Measurements from ENCODE around the gene GULP1.
A peak's percentile ranks its signal among the peaks of the same experiment; 100 is the strongest.

GULP1 gene

DNA sequence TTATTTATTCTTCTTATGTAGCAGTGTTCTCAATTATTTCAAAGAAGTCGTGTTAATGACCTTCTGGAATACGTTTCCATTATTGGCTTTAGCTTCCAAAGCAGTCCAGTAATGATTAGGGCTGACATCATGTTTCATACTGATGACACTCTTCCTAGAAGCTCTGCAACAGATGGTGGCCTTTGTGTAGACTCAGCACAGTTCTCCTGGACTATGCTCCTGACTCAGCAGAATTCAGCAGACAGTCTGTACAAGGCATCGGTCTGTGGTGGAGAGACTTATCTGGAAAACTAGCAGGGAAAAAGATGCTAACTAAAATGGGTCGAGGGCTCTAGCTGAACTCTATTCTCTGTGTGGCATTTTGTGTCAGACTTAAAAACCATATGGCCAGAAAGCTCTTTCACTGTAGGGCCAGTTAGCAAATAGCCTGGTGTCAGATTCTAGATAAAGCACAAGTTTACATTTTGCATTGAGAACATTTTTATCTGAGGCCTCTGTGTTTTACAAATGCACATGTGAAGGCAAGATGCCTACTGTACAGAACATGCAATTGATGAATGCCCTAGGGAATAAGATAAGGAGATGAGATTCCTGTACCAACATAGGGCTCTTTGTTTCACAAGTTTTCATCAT is 35.1 kb downstream of the GULP1 start:
- DNase-seq: no peak

DNA sequence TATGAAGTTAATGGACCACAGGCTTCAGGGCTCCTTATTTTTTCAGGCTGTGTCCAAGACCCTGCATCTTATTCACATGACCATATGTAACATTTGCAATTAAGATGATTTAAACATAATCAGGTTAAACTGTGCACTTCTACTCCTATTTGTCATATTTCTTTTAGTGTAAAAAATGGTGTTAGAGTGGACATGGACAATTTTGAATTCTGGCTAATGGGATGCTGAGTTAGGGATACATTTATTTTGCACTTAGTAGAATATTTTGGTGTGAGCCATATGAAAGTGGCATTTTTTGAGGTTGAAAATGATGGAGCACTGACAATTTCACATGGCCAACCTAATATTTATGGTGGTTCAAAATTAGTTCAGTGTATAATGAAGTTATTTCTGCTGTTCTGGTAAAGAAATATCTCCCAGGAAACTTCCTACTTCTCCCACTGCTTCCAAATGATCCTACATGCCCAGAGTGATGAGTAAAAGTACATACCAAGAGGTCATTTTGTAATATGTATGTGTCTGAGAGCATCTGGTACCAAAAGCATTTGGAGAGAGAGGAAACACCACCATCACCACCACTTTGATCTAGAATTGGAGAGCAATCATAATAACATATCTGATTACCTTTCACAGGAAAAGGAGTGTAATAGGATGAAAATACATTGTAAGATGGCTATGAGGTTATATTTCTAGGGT is 36.0 kb downstream of the GULP1 start:
- no peak for DNase-seq

DNA sequence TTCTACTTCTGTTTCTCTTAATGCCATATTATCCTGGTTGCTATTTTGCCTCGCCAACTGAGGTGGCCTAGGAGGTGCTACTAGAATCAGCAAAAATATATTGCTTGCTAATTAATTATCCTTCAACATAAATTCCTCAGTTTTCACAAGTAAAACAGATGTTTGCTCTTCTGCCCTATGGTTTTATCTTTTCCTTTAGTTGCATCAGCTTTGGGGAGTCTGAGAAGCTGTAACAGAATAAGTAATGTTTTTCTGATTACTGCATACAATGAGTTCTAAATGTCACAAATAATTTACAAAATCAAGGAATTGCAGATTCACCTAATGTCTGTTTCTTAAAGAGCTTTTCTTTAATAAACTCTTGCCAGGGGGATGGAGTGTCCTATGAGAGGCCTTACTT is 36.7 kb downstream of the GULP1 start:
- no peak for DNase-seq

DNA sequence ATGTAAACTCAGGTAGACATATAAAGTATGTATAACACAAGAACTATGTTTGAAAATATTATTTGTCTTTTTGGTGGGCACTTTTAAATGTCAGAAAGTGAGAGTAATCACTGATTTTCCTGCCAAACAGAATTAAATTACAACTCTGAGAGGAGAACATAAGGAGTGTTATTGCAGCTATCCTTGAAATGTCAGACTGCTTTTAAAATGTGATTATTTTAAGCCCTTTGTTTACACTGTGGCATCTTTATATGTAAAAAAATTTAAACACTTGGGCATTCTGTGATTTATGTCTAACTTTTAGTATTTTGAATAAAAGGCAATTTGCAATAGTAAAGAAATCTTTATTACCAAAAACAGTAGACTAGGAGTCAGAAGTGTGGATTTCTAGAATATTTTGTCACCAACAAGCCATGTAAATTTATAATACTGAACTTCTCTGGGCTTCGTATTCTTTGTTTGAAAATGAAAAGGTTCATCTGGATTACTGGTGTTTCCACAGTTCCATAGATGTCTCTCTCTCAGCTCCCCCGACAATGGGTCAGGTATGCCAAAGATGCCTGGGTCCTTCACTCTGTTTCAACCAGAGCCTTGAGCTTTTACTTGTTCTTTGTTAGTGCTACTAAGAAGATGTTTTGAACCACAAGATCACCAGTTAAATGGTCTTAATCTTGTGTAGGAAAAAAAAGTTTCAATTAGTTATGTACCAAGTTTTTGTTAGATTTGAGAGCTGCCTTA is 38.8 kb downstream of the GULP1 start:
- no peak for DNase-seq

DNA sequence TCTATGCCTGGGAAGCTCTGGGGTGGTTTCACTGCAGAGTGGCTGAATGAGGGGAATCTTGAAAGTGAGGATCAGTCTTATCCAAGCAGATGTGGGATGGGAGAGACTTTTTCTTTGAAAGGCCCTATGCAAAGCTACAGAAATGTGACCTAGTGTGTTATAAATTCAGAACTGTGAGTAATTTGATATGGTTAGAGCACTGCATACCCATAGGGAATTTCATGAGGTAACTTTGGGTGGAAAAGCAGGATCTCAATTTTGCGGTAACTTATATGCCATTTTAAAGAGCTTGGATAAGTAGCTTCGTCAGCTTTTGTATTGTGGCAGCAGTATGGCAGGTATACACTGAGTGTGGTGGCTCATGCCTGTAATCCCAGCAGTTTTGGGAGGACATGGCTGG is 40.9 kb downstream of the GULP1 start:
- no peak for DNase-seq

DNA sequence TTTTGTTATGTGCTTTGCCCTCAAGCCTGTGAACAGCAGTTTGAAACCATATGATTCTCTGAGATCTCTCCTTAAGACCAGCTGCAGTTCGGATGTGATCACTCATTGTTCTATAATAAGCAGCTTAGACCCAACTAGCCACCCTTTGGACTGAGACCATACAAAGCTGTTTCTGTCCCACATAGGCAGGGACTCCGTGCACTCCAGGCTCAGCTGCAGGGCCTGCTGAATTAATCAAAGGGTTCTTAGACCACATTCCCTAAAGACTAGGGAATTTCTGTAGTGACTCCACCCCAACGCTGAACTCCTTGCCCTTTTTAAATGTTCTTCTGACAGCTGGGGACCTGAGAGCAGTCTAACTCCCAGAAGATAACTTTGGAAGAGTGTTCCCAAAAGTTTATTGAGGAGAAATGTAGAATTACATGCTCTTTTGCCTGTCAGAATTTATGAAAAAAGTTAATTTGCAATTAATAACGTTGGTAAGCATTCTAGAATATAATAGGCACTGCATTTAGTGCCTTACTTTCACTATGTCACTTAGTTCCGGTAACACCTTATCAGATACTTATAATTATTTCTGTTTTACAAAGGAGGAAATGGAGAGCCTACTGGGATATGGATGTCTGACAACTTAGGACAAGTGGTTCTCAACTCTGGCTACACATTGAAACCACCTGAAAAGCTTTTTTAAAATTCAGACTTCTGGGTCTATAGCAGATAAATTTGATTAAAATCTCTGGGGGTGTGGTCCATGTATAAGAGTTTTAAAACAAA is 42.3 kb downstream of the GULP1 start:
- no peak for DNase-seq

DNA sequence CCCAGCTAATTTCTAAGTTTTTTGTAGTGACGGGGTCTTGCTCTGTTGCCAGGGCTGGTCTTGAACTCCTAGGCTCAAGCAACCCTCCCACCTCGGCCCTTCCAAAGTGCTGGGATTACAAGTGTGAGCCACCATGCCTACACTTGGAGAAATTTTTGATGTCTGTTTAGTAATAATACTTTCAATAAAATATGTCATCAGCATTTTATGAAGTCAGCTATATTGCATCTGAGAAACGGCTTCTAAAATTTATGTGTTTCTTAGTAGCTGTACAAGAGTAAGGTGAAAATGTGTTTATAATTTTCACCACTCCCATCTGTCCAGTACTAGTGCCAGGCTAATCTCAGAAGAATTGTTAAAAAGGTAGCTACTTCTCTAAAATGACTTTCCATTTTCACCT is 46.8 kb downstream of the GULP1 start:
- no peak for DNase-seq

DNA sequence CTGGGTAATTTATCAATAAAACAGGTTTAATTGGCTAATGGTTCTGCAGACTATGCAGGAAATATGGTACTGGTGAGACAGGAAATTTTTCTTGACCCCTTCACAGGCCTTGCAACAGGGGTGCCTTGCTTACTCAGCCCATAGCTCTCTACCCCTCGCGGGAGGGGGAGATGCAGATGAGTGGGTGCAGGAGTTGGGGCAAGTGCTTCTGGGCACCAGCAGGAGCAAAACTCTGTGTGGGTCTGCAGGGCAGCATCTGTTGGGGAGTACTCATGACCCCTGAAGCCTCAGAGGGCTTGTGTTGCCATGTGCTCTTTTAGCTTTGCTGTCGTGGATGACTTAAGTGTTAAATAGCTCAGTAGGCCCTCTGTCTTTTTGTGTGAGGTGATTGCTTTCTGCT is 48.6 kb downstream of the GULP1 start:
- no peak for DNase-seq

DNA sequence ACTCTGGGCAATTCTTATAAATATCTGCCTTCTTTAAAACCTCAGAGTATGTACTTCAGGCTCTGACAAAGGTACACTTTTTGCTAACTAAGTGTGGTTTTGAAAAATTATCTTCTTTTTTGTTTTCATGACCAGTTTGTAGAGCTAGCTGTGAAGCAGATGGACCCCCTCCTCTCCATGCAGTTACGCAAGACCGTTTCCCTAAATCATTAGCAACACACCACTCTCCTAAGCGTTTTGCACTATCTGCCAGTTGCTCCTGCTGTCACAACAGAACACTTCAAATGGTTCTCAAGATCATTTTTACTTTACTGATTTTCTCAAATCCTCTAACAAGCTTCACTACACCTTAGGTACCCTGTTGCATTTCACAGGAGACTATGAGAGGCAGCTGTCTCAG is 53.3 kb downstream of the GULP1 start:
- DNase-seq: no peak

DNA sequence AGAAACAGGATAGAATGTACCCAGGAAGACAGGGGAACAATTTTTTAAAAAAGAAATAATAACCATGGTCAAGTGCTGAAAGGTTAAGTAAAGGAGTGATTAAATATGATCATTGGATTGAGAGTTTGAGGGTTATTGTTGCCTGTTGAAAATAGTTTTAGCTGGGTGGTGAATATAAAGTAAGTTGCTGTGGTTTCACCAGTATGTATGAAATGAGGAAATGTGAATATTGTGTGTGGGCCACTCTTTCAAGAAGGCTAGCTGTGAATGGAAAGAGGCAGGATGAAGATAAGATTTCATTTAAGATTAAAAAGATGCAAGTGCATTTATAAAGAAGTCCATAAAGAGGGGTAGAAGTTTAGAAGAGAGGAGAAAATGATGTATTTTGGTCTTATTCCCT is 53.8 kb downstream of the GULP1 start:
- no peak for DNase-seq

DNA sequence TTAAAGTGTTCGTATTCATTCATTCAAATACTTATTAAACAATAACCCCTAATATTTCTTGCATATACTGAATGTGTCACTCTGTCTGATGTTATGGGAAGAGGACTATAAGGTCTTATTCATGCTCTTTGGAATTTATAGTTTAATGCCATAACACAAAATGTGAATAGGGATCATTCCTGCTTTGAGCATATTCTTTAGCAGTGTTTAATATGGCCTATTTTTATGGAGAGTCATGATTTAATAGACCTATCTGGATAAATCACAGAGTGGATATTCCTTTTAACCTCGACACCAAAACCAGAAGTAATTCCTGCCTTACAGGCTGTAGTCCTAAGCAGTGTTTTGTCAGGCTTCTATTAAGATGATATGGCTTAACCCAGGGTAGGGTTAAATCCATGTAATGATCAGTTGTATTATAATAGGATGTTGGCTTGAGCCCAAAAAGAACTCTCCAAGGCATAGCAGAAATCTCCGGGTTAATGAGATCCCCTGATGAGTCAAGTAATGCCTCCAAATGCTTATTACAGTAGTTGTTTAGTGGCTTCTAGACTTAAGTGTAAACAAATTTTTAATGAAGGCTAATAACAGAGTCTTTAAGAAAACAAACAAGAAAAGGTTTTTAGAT is 54.3 kb downstream of the GULP1 start:
- no peak for DNase-seq

DNA sequence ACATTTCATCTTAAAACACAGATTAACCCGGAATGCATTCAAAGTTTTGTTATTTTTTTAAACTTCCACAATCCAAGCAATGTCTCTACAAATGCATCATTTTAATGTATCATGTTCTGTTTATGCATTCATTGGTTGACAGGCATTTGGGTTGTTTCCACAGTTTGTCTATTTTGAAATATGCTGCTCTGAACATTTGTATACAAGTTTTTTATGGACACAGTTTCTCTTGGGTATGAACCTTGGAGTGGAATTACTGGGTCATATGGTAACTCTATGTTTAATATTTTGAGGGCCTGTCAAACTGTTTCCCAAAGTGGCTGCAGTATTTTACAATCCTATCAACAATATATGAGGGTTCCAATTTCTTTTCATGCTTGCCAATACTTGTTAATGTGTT is 57.3 kb downstream of the GULP1 start:
- DNase-seq: no peak

DNA sequence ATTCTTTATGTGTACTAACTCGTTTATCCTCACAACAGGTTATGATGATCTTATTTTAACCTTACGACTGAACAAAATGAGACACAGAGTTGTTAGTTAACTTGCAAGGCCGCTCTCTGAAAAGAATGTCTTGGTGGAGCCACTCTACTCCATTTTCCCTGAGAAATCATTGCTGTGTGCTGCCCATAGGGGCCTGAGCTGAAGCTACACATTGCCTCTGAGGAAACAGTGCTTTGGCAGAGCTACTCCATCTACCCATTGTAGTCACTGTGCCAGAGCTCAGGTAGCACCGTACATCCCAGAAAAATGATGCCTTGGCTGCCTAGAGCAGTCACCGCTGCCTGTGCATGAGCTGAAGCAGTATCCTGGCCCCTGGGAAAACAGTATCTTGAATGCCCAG is 61.6 kb downstream of the GULP1 start:
- no peak for DNase-seq

DNA sequence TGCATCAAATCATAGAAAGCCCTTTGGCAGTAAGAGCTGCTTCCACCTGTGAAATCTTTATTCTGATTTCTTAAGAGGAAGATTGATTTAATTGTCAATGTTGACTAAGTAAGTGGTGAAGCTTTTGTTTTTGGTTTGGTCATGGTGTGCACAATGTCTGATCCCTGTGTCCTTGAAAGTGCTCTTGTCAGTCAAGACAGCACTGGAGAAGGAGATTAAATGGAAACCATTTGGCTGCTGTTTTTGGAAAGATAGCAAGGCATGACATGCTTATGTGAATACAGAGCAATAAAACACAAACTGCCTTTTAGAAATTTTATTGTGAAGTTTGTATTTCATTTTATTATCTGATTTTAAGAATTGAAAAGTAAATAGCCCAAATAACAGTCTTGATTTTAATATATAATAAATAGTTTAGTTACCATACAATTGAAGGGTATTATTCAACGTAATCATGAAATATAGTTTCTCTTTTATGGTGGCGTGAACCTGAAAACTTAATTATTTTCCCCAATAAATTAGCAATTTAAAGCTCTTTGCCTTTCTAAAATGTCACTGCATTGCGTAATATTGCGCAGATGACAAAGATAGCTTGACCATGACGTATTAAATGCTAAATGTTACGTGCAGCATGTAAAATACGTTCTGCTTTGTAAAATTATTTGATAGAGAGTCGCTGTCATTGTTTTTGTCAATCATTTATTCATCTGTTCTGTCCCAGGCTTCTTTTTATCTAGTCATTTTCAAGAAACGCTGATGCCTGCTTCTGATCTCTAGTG is 69.0 kb downstream of the GULP1 start:
- no peak for DNase-seq

DNA sequence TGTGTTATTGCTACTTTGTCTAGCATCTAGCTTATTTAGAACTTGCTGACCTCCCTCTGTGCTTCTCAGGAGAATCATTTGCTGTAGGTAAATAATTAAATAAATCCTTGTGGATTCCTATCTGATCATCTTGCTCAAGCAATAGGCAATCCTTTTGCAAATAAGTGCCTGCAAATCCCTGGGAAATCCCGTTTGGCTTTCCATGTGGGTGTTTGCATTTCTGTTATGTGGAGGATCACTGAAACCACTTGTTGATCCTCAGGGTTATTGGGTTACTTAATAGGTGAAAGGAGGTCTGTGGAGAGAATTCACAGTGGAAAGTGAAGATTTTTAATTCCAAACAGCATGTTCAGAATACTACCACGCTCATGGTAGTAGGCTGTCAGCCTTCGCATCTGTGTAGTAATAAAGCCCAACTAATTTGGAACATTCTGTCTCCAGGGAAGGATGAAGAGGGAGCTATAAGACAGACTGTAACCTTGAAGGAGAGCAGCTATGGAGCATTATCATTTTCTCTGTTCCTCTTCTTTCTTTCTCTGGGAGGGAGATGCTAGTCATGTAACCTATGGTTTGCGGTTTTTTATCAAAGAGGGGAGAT is 72.5 kb downstream of the GULP1 start:
- DNase-seq: no peak

DNA sequence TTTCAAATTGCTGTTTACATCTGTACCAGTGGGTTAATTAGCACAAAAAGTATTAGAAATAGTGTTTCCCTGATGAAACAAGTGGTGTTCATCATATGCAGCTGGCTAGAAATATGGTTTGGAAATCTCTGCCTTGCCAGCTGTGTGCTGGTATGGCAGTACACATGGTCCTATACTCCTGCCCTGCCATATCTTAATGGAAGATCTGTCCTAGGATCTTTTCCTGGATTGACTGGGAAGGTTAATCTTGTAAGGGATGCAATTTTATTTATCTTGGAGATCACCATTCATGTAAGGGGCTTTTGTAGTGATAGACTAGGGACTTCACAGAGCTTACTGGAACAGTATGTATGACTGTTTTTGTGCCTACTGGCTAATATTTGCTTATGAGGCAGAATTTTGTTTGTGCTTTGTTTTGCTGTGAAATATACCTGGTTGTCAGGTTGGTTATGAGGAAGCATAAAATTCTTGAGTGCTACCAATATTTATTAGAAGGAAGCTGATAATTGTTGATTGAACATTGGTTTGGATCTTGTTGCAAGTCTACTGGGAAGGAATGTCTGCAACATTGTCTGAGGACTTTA is 73.5 kb downstream of the GULP1 start:
- DNase-seq: no peak

DNA sequence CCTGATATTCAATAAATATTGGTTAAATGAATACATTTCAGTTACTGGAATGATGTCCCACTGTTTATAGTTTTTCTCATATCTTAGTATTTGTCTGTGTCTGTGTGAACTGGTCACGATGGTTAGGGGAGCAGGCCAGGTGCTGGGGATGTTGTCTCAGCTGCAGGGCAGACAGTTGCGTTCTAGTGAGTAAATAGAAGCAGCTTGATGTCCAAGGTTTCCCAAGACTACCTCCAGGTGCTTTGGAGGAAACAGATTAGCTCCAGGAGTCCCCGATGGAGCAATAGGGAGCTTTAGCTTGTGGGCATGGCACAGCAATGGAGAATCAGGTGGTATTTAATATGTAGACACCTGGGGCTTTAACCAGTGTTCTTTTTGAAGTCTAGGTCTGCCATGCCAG is 75.5 kb downstream of the GULP1 start:
- no peak for DNase-seq

DNA sequence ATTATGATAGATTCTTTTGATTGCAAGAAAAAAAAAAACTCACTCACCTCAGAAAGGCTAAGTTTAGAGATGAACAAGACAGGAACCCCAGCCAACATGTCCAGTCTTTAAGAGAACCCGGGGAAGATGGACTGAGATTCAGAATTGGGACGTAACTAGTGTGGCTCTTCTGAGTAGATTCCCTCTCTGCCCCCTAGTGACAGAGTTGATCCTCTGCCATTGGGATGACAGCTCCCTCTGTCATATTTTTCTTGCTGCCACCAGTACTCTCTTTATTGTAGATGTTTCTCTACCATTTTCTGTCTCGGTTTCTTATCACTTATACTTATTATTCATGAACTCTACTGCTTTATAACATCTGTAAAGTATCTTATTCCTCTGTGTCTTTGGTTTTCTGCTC is 77.7 kb downstream of the GULP1 start:
- DNase-seq: peak; percentile 11

DNA sequence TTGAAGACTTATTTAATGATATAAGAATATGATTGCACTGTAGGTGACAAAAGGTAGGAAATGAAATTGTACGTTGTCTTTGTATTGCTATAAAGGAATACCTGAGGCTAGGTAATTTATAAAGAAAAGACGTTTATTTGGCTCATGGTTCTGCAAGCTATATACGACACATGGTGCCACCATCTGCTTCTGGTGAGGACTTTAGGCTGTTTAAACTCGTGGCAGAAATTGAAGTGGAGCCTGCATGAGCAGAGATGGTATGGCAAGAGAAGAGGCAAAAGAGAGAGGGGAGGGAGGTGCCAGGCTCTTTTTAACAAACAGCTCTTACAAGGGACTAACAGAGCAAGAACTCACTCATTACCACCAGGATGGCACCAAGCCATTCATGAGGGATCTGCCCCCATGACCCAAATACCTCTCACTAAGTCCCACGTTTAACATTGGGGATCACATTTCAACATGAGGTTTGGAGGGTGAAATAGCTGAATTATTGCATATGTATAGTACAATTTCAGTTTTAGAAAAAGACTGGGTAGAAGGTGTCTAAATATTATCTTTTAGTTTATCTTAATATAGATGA is 86.8 kb downstream of the GULP1 start:
- no peak for DNase-seq

DNA sequence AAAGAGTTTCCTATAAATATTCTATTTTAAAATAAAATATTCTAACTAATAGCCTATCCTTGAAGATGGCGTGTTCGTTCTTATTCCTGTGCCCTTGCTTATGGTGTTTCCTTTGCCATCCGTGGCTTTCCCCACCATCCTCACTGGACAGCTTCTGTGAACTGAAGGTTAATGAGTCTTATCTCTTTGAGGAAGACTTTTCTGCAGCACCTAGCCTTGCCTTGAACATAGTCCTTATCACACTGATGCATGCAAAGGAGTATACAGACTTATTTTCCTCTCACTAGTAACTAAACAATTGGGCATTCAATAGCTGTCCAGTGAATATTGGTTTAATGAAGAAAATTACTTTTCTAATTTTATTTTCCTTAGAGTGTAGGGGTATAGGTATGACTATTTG is 88.1 kb downstream of the GULP1 start:
- no peak for DNase-seq

DNA sequence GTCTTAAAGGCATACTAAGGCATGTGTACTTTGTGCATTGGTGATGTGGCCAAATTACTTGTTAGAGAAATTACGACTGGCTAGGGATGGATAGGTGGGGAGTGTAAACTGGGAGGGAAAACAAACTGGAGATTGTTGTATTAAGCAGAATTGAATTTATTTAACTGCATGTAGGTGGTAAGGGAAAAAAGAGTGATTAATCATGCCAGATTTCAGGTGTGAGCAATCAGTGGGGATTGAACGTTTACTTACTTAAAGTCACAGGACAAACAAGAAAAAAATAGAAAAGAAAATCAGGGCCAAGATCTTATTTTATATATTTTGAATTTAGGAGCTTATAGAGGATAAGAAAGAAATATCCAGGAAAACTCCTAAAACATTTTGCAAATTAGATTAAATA is 88.6 kb downstream of the GULP1 start:
- DNase-seq: no peak

All from 8988T (cell line).